Activated naive CD8-positive, alpha-beta T cell treated with anti-CD3 and anti-CD28 coated beads, Interleukin-2, amount 10 ng/mL, durations not matched to agents 7 days and 5 days (primary cell): ENCODE results near the gene FOSL2. TPM values are rescaled to one million over a fixed set of nuclear protein-coding genes. Genes with fewer than 3 reads are reported as not detected.

Experiments
- ATAC-seq: fragments of 150-1000 bp; cut with Tn5 transposase; one replicate; pipeline ENCODE4 v1.10.0; 2021; ENCODE audit warnings: low read depth, moderate library complexity
- POLR2A ChIA-PET: fragments of 350-600 bp; sonication (Branson Sonifier 250); formaldehyde crosslinking; loops from one replicate; lab custom pipeline; 2021; ENCODE audit warnings: antibody characterized with exemption; lab: Charles Lee
- DNase-seq: peaks from one replicate; pipeline ENCODE4 v3.0.0; 2021
- H3K27ac Mint-ChIP-seq: one replicate; pipeline ENCODE4 v1.8.0; 2022; ENCODE audit warnings: mild to moderate bottlenecking, mixed read lengths
- H3K27me3 Mint-ChIP-seq: one replicate; pipeline ENCODE4 v1.8.0; 2022; ENCODE audit warnings: mild to moderate bottlenecking, moderate library complexity, mixed read lengths
- H3K36me3 Mint-ChIP-seq: one replicate; pipeline ENCODE4 v1.8.0; 2021; ENCODE audit warnings: mild to moderate bottlenecking, mixed read lengths
- H3K4me1 Mint-ChIP-seq: one replicate; pipeline ENCODE4 v1.8.0; 2021; ENCODE audit warnings: mixed read lengths
- H3K4me3 Mint-ChIP-seq: one replicate; pipeline ENCODE4 v1.8.0; 2022; ENCODE audit warnings: mild to moderate bottlenecking, moderate library complexity, mixed read lengths
- H3K9me3 Mint-ChIP-seq: one replicate; pipeline ENCODE4 v1.8.0; 2021; ENCODE audit warnings: mixed read lengths
- total RNA-seq, 2 experiments: library from RNA; stranded (reverse); gene quantifications; one replicate each; pipeline ENCODE4 v1.2.3, GENCODE V29; 2021

The FOSL2 gene
- total RNA-seq, 2 experiments from 2014 or later, result 24.9 to 30.1 TPM

DNA sequence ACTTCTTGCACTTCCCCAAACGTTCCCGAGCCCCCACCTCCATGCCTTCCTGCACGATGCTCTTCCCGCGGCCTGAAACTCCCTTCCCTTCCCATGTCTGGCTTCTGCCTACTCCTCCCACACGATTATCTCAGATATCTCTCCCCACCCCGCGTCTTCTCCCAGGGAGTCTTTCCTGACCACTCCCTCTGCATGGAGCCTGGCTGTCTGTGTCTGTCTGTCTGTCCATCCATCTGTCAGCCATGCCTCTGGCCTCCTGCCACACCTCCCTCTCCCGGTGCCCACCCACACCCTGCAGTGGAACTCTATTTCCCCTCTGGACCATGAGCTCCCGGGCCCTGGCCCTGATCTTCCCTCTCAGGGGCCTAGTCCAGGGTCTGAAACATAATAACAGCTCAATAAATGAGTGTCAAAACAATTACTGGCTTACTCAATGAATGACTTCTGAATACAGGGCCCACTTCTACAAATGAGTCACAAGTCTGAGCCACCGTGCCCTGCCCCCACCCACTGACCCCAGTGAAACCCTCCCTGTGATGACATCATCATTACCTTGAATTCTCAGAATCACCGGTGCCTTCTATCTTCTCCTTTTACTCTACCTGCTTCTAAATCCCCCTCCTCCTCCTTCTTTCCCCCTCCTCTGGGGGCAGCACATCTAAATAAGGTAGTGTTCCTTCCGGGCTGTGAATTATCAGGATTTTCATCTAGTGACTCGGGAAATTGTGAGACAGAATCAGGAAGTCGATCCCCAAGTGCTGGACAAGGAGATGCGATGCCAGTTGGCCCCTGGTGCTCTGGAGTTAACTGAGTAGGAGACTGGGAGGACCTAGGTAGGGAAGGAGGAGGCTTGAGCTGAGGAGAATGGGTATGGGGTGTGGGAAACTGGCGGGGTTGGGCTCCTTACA, 57.1 kb downstream of the FOSL2 start:
- POLR2A ChIA-PET, result interaction anchor here (1.5 to 1.9 kb wide), 3 partner anchors 19 to 57 kb away, joined by 4 to 5 read pairs (median 4); partner anchors contain the start of gene FOSL2
- peak; percentile 73 for DNase-seq

GRCh38 chr2:28450901-28451565, 58.4 kb downstream of the FOSL2 start:
- Mint-ChIP-seq H3K4me1 (peaks cover 41% of the 10 kb centered on the region), H3K27me3 (no peaks in the 10 kb centered on the region), H3K27ac (peak overlapping the region; percentile 9), H3K4me3 (no peak overlapping the region), H3K36me3 (peaks cover 2% of the 10 kb centered on the region), H3K9me3 (no peaks in the 10 kb centered on the region)
- POLR2A ChIA-PET, result no interaction called here
- ATAC-seq (no peak), DNase-seq (no peak)

More for the DNA sequence above, 57.1 kb downstream of the FOSL2 start:
- no peaks in the 10 kb centered on the region for H3K27me3 Mint-ChIP-seq
- H3K4me1 Mint-ChIP-seq, result peaks cover 41% of the 10 kb centered on the region
- ATAC-seq, result peak; percentile 67
- H3K27ac Mint-ChIP-seq, result peak overlapping the region; percentile 80
- peak overlapping the region; percentile 18 for H3K4me3 Mint-ChIP-seq
- H3K36me3 Mint-ChIP-seq, result peaks cover 2% of the 10 kb centered on the region
- no peaks in the 10 kb centered on the region for H3K9me3 Mint-ChIP-seq

DNA sequence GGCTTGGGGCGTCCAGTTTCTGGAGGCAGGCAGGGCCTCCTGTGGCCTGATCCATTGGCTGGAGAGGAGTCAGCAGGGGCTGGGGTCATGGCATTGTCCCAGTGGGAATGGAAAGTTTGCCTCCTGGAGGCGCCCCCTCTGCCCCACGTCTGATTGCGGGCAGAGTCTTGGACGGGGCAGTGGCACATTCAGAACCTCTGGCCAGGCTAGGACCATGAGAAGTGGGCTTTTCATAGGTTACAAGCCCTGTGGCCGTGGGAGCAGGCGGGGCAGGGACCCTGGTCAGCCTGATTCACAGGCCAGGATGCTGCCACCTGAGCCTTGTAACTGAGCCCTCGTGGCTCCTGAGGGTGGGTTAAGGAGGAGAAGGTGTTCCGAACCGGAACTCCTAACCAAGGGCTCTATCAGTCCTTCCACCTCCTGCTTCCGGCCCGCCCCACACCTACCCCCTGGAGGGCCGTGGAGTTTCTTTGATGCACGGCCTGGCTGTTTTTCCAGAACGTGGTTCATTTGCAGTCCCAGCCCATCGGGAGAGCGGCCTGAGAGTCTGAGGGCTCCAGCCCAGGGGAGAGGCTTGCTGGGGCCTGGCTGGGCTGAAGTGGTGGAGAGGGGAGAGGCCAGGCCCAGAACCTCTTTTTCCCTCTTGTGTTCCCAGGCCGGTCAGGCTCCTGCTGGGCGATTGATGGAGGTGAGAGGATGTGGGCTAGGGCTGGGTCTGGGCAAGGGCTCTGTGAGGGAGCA, 59.3 kb downstream of the FOSL2 start:
- Mint-ChIP-seq H3K27me3 (no peaks in the 10 kb centered on the region), H3K27ac (peak overlapping the region; percentile 21), H3K4me3 (no peak overlapping the region), H3K9me3 (no peaks in the 10 kb centered on the region), H3K36me3 (peaks cover 2% of the 10 kb centered on the region), H3K4me1 (peaks cover 39% of the 10 kb centered on the region)
- ATAC-seq, result no peak
- POLR2A ChIA-PET, result interaction anchor here (1.2 to 1.3 kb wide), 2 partner anchors 59 to 61 kb away, joined by 3 to 4 read pairs; partner anchors contain the start of gene FOSL2
- DNase-seq, result no peak

- Mint-ChIP-seq H3K36me3 (peaks cover 2% of the 10 kb centered on the region), H3K27ac (peak overlapping the region; percentile 32), H3K27me3 (no peaks in the 10 kb centered on the region), H3K9me3 (no peaks in the 10 kb centered on the region), H3K4me3 (no peak overlapping the region), H3K4me1 (peaks cover 36% of the 10 kb centered on the region)
- POLR2A ChIA-PET, result interaction anchor here (0.8 to 1.3 kb wide), 3 partner anchors 60 to 698 kb away, joined by 3 to 4 read pairs (median 3); partner anchors contain the start of gene FOSL2
- DNase-seq, result peak; percentile 86
- peak; percentile 85 for ATAC-seq
These were observed 60.0 kb downstream of the FOSL2 start for GRCh38 chr2:28452534-28453081.

DNA sequence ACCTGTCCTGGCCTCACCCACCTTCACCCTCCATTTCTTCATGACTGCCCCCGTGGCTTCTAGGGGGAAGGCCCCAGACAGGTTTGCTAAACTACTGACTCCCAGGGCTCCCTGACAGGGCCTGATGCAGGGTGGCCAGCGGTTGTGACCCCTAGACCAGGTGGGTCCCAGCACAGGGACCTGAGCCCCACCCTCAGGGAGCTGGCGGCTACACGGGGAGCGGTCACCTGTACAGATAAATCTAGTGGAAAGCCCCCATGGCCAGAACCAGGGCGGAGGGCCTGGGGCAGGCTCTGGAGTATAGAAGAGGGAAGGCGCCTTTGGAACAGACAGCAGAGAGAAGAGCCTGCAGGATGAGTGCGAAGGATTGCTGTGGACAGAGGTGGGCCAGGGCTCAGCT, 60.7 kb downstream of the FOSL2 start:
- POLR2A ChIA-PET, result interaction anchor here (0.8 to 1.3 kb wide), 2 partner anchors 61 to 699 kb away, joined by 3 to 4 read pairs; partner anchors contain the start of gene FOSL2
- Mint-ChIP-seq H3K27me3 (no peaks in the 10 kb centered on the region), H3K4me3 (no peak overlapping the region), H3K27ac (no peak overlapping the region), H3K4me1 (peaks cover 31% of the 10 kb centered on the region), H3K9me3 (no peaks in the 10 kb centered on the region), H3K36me3 (peaks cover 2% of the 10 kb centered on the region)
- ATAC-seq (no peak), DNase-seq (no peak)

DNA sequence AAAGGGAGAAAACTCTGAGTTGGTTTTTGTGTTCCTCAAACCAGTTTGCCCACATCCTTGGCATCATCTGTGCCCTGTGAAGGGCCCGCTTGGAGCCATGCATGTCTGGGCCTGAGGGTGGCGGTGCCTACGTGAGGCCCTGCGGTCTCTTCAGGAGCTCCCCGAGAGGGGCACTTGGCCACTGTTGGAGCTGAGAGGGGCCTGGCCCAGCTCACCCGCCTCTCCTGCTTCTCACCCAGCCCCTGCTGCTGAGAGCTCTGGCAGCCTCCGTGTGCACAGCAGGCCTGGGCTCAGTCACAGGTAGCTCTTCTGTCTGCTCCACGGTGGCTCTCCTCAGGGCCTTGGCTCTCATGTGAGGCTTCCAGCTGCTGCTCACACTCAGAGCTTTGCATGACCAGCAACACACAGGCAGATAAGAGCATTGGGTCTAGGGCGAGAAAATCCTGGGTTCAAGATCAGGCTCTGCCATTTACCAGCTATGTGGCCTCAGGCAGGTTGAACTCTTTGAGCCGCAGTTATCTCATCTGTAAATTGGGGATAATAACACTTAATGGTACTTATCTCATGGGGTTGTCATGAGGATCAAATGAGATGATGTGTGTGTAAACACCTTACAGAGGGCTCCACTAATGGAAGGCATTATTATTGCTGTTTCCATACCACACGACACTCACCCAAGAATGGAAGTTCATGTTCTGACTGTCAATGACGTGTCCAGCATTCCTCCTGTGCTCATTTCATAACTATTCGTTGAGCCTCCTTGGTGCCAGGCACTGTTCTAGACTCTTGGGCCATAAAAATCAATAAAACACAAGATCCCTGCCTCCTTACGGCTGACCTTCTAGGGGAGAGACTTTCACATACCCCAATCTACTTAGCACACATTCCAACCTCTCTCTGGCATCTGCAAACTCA, 61.6 kb downstream of the FOSL2 start:
- ATAC-seq (no peak), DNase-seq (no peak)
- Mint-ChIP-seq H3K4me3 (no peak overlapping the region), H3K4me1 (peaks cover 25% of the 10 kb centered on the region), H3K27me3 (no peaks in the 10 kb centered on the region), H3K27ac (no peak overlapping the region), H3K36me3 (peaks cover 2% of the 10 kb centered on the region), H3K9me3 (no peaks in the 10 kb centered on the region)
- POLR2A ChIA-PET, result no interaction called here

- H3K36me3 Mint-ChIP-seq, result peaks cover 3% of the 10 kb centered on the region
- peaks cover 3% of the 10 kb centered on the region for H3K9me3 Mint-ChIP-seq
- H3K4me1 Mint-ChIP-seq, result peaks cover 11% of the 10 kb centered on the region
- peaks cover 6% of the 10 kb centered on the region for H3K27me3 Mint-ChIP-seq
- no peak overlapping the region for H3K4me3 Mint-ChIP-seq
- POLR2A ChIA-PET, result no interaction called here
- H3K27ac Mint-ChIP-seq, result no peak overlapping the region
- no peak for ATAC-seq
- no peak for DNase-seq
These were observed 64.6 kb downstream of the FOSL2 start for GRCh38 chr2:28457237-28457636.

- peaks cover 11% of the 10 kb centered on the region for H3K27me3 Mint-ChIP-seq
- peaks cover 14% of the 10 kb centered on the region for H3K36me3 Mint-ChIP-seq
- H3K4me1 Mint-ChIP-seq, result peaks cover 20% of the 10 kb centered on the region
- POLR2A ChIA-PET, result interaction anchor here (0.6 kb wide), 1 partner anchor 344 kb away, joined by 3 read pairs; no protein-coding TSS in a partner anchor
- H3K27ac Mint-ChIP-seq, result no peak overlapping the region
- DNase-seq (no peak), ATAC-seq (no peak)
- no peak overlapping the region for H3K4me3 Mint-ChIP-seq
- H3K9me3 Mint-ChIP-seq, result peaks cover 12% of the 10 kb centered on the region
These were observed 68.4 kb downstream of the FOSL2 start for GRCh38 chr2:28461056-28461455.

DNA sequence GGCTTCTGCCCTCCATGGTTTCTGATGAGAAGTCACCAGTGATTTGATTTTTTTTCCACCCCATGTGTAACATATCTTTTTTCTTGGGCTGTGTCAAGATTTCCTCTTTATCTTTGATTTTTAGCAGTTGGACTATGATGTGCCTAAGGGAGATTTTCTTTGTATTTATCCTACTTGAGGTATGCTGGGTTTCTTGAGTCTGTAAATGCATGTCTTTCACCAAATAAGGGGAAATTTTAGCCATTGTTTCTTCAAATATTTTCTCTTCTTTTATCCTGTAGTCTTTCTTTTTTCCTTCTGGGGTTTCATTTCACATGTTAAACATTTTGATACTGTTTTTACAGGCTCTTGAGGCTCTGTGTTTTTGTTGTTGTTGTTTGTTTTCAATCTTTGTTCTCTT, 69.5 kb downstream of the FOSL2 start:
- H3K36me3 Mint-ChIP-seq, result peaks cover 14% of the 10 kb centered on the region
- POLR2A ChIA-PET, result no interaction called here

GRCh38 chr2:28463211-28463816, 70.7 kb downstream of the FOSL2 start:
- peaks cover 14% of the 10 kb centered on the region for H3K36me3 Mint-ChIP-seq
- H3K9me3 Mint-ChIP-seq, result peaks cover 12% of the 10 kb centered on the region
- no peak for DNase-seq
- H3K4me3 Mint-ChIP-seq, result no peak overlapping the region
- H3K4me1 Mint-ChIP-seq, result peaks cover 22% of the 10 kb centered on the region
- H3K27me3 Mint-ChIP-seq, result peaks cover 14% of the 10 kb centered on the region
- no peak overlapping the region for H3K27ac Mint-ChIP-seq
- no peak for ATAC-seq
- POLR2A ChIA-PET, result no interaction called here

More for the DNA sequence above, 69.5 kb downstream of the FOSL2 start:
- H3K27ac Mint-ChIP-seq, result no peak overlapping the region
- peaks cover 21% of the 10 kb centered on the region for H3K4me1 Mint-ChIP-seq
- ATAC-seq, result no peak
- DNase-seq, result no peak
- peaks cover 11% of the 10 kb centered on the region for H3K27me3 Mint-ChIP-seq
- H3K4me3 Mint-ChIP-seq, result no peak overlapping the region
- peaks cover 12% of the 10 kb centered on the region for H3K9me3 Mint-ChIP-seq

DNA sequence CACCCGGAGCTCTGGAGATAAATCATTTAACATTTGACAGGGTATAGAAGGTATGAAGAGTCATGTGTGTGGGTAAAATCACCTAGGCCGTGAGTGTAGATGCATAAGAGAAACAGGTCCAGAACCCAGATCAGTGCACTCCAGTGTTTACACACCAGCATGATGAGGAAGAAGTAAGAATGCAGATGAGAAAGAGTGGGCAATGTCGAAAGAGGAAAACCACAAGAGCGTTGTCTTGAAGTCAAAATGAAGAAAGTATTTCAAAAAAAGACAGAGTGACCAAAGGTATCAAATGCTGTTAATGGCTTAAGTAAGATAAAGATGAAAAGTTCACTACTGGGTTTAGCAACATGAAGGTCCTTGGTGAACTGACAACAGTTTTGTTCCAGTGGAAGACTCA, 71.2 kb downstream of the FOSL2 start:
- DNase-seq (no peak), ATAC-seq (no peak)
- H3K4me1 Mint-ChIP-seq, result peaks cover 23% of the 10 kb centered on the region
- peaks cover 18% of the 10 kb centered on the region for H3K27me3 Mint-ChIP-seq
- POLR2A ChIA-PET, result no interaction called here
- H3K27ac Mint-ChIP-seq, result peak overlapping the region; percentile 17
- H3K9me3 Mint-ChIP-seq, result peaks cover 12% of the 10 kb centered on the region
- peaks cover 14% of the 10 kb centered on the region for H3K36me3 Mint-ChIP-seq
- H3K4me3 Mint-ChIP-seq, result no peak overlapping the region
